HG03060 (cell line): ENCODE results near the gene CDC14C.

Source experiments
- ATAC-seq: cut with Tn5 transposase; IDR thresholded peaks from one replicate; pipeline ENCODE4 v1.9.1; 2021; ENCODE audit warnings: low read depth, moderate number of reproducible peaks; ENCODE audit not compliant: unreplicated experiment

CDC14C gene

GRCh38 chr7:48964074-48964473 lies 39.7 kb downstream of the CDC14C start:
- ATAC-seq = no peak

GRCh38 chr7:48971173-48971572 lies 46.8 kb downstream of the CDC14C start:
- no peak for ATAC-seq

- no peak for ATAC-seq
These were observed 51.9 kb downstream of the CDC14C start for GRCh38 chr7:48976253-48976652.

GRCh38 chr7:48976850-48977249 lies 52.5 kb downstream of the CDC14C start:
- ATAC-seq = no peak
